ENCODE measurements around the gene SLC7A4.
"Not testable (repeated sequence)": the region's sequence is repeated elsewhere in the genome, so short reads cannot be mapped to it uniquely, and the experiment has no call there.

SLC7A4 gene

GRCh38 chr22:21014726-21015465, 17.5 kb downstream of the SLC7A4 start, which contains the start of gene P2RX6:
P2RX6 (plus strand) TSS chr22:21015165; CDS start chr22:21015175, 10 bp downstream.
- no peak for DNase-seq

- peak; percentile 93 for DNase-seq
Observed at GRCh38 chr22:21014202-21014725, 18.1 kb downstream of the SLC7A4 start.

- no peak for DNase-seq
Observed at GRCh38 chr22:21013657-21014201, 18.6 kb downstream of the SLC7A4 start.

DNA sequence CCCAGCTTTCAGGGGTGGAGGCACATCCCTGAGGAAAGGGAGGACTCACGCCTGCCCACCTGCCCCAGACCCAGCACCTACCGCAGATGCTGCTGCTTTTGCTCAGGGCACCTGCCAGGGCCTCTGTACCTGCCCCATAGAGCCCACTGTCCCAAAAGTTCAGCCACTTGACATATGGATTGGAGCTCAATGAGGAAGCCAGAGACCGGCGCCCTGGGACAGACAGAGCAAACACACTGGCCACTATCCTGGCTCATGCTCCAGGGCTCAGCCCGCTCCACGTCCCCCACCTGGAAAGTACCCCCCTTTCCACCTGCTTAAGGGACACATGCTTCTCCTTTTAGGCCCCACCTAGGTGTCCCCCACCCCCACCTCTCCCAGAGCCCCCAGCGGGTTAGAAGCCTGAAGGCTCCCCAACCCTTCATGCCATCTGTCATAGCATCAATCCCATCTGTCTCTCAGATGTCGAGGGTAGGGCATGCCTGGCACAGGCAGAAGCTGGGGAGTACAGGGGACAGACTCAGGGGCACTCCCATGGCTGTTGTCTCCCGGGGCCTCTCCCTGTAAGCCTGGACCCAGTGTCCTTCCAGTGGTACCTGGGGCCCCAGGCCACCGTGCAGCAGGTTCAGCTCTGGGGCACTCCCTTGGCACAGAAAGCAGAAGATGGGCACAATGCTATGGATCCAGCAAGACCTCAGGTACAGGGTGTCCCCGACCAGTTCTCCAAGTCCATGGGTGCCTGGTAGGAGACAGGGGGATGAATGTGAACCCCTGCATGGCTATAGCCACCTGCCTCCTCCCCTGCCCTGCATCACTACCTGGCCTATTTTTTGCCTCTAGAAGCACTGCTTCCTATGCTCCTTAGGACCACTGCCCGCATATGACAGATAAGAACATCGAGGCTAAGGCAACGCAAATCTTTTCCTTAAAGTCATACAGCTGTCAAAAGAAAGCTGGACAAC, 19.6 kb downstream of the SLC7A4 start:
- no peak for DNase-seq

GRCh38 chr22:21010426-21011113, 21.8 kb downstream of the SLC7A4 start:
- DNase-seq: no peak

GRCh38 chr22:21009638-21010425, 22.5 kb downstream of the SLC7A4 start:
- no peak for DNase-seq

GRCh38 chr22:21009208-21009607, 23.2 kb downstream of the SLC7A4 start:
- DNase-seq: not testable (repeated sequence)

DNA sequence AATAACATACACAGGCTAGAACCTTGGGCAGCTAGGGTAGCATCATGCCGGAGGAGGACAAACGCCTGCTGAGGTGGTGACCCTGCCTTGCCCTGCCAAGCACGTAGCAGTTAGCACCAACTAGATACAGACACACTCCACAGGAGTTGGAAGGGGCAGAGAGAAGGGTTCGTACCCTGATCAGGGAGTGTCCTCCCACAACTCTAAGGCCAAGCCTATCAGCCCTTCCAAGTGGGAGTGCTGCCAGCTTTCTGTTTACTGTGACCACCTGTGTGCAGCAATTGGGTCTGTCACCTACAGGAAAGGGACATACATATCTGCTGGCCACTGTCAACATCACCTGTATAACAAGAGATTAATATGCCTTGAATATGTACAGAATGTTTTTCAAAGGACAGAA, 28.6 kb downstream of the SLC7A4 start:
- DNase-seq: no peak

DNA sequence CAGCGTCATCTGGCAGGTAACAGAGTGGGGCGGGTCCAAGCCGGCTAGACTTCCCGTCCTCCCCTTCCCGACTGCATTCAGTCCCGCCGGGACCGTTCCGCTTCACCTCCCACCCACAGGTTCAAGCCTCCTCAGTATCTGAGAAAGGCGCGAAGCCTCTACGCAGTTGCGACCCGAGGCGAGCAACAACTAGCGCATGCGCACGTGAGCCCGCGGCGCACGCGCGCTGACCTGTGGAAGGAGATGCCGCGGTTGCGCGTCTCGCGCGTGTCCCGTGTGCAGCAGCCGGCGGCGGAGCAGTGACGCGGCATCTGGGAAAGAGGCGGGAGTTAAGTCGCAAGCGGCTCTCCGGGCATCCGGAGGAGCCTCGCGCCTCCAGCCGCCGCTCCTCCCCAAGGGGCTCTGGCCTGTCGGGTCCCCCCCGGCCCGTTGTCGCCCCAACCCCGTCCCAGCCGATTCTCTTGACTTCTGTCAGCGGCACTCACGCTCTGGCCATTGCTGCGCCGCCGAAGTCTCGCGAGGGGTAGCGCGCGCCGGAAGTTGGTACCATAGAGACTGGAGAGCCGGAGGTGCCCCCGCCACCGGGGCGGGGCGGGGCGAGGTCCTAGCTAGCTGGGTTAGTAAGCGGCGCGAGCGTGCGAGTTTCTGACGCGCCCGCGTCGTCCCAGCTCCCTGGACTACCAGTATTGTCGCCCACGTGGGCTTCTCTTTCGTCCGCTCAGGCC, 30.6 kb downstream of the SLC7A4 start, which contains the start of gene THAP7:
TSS of gene THAP7 (minus strand) at position 518 of the 725 bp plus-strand sequence. CDS start at position 311, 207 bp downstream.
- DNase-seq: peak; percentile 96

DNA sequence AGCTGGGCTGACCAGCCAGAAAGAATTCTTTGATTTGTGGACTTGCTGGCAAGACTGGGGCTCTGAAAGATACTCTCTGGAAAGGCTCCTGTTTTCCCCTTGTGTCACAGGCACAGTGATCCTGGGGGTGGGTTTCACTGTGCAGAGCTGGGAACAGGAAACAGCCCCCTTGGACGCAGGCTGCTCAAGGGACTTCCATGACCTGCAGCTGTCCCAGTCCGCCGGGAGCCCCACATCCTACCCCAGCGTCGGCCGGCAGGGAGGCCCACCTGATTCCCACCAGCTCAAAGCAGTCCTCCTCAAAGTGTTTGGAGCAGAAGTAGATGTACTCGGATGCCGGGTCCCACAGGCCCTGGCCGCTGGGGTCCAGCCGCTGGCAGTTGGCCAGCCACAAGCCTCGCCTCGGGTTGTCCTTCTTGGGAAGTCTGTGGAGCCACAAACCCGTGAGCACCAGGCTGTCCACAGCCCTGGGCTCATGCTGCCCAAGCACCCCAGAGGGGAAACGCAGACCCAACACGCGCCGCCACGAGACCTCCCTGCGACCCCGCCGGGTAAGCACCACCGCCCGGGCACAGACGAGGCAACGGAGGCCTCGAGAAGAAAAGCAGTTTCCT, 31.3 kb downstream of the SLC7A4 start:
- no peak for DNase-seq

DNA sequence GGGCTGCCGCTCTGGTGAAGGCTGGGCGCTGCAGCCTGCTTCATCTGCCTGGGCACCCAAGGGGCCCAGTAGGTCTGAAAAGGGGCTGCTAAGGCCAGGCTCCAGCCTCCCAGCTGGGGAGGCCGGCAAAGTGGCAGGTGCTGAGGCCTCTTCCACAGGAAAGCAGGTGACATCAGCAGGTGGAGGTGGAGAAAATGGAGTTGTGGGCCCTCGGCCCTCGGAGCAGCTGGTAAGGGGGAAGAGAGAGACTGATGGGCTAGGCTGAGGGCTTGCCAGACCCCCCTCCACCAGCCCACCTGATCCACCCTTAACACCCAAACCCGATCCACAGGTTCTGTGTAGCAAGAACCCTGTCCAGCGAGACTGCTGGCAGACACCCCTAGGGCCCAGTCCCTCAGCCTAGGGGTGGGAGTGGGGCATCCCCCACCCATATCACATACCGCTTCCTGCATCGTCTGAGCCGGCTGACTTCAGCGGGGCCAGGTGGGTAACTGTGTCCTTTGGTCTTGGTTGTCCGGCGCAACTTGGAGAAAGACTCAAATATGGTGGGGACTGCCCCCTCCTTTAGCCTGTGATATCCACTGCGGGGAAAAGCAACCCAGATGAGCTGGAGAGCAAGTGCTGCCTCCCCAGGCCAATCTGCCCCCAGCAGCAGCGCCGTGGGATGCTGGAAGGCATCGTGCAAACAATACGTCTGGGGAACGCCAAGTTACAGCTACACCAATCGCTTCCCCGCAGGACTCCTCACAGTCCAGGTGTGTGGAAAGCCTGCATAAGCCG, 32.0 kb downstream of the SLC7A4 start:
- DNase-seq: no peak

DNA sequence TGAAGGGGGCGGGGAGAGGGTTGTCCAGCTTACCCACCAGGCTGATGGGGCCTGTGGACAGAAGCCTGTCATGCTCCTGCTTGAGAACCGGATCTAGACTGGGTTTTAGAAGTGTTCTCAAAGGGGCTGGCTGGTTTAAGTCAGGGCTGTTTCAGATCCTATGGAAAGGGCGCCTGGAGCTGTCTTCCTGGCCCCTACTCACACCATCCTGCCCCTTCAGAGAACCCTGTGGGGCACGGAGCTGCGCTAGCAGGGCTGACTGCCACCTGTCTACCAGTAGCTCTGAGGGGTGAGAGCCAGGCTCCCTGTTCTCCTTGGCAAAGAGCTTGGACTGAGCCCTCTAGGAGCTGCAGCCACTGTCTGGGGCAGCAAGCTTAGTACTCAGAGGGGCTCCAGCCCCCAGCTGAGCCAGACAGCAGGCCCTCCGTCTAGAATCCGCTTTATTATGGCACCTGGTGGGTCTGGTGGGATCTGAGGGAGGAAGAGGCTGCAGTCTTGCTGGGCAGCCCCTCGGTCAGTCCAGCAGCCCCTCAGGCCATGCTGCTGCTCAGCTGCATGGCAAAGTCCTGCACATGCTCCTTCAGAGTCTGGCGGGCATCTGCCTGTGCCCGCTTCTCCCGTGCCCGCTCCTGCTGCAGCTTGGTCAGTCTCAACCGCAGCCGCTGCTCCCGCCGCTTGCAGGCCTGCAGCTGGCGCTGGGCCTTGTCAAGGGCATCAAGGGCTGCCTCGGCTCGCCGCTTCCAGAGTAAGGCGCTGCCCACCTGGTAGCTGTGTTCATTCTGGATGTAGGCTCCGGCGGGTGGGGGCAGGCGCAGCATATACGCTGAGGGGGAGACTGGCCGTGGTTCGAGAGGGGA, 32.8 kb downstream of the SLC7A4 start:
- no peak for DNase-seq

GRCh38 chr22:20998411-20999336, 33.7 kb downstream of the SLC7A4 start:
- DNase-seq: no peak

- no peak for DNase-seq
Observed at GRCh38 chr22:20997536-20998257, 34.7 kb downstream of the SLC7A4 start.

GRCh38 chr22:20996598-20997535, 35.5 kb downstream of the SLC7A4 start:
- no peak for DNase-seq

DNA sequence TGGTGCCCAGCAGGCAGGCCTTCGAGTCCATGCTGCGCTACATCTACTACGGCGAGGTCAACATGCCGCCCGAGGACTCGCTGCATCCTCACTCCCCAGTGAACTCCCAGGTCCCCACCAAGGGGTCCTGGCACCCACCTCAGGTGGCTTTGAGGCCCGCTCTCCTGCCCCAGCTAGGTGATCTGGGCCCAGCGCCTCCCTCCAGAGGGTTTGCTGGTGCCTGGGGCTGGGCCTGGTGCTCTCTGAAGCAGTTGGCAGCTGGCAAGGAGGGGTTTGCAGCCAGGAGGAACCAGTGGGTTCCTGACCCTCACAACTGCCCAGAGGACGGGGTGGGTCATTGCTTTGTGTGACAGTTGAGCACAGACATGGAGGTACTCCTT, 36.3 kb downstream of the SLC7A4 start:
- no peak for DNase-seq
